Mesenteric fat pad (tissue), 1 donor: ENCODE results near the gene FGF5. TPM values are rescaled to one million over a fixed set of nuclear protein-coding genes. Genes with fewer than 3 reads are reported as not detected.
"Not testable (repeated sequence)": the region's sequence is repeated elsewhere in the genome, so short reads cannot be mapped to it uniquely, and the experiment has no call there.

Experiments used
- DNase-seq: peaks from one replicate; pipeline ENCODE4 v3.0.0-alpha.2; 2020; ENCODE audit warnings: low spot score
- total RNA-seq: library from RNA; stranded (reverse); fragmentation: NEBNext Ultra II Directional; extraction: Animal tissue kit (Norgen Biotek cat#: 25700); gene quantifications from one replicate; pipeline ENCODE4 v1.2.1, GENCODE V29; 2021
- donor health status: DM: yes; HTN: yes; CAD: no.

Gene FGF5
- total RNA-seq, 1 donor from 2014 or later = not detected

- no peak for DNase-seq
Measured at GRCh38 chr4:80294206-80294605, 27.7 kb downstream of the FGF5 start.

- DNase-seq = no peak
Measured at GRCh38 chr4:80295336-80295735, 28.9 kb downstream of the FGF5 start.

- DNase-seq = no peak
Measured at GRCh38 chr4:80295826-80296225, 29.4 kb downstream of the FGF5 start.

- no peak for DNase-seq
Measured at GRCh38 chr4:80301884-80302283, 35.4 kb downstream of the FGF5 start.

- DNase-seq = no peak
Measured at GRCh38 chr4:80302616-80303223, 36.3 kb downstream of the FGF5 start.

GRCh38 chr4:80305466-80305865, 39.0 kb downstream of the FGF5 start:
- no peak for DNase-seq

GRCh38 chr4:80306260-80306659, 39.8 kb downstream of the FGF5 start:
- DNase-seq = no peak

GRCh38 chr4:80307183-80307735, 40.8 kb downstream of the FGF5 start:
- DNase-seq = no peak

GRCh38 chr4:80307774-80308465, 41.5 kb downstream of the FGF5 start:
- no peak for DNase-seq

GRCh38 chr4:80308466-80308822, 42.0 kb downstream of the FGF5 start:
- no peak for DNase-seq

- no peak for DNase-seq
Measured at GRCh38 chr4:80309294-80310004, 43.0 kb downstream of the FGF5 start.

- no peak for DNase-seq
Measured at GRCh38 chr4:80311130-80311529, 44.7 kb downstream of the FGF5 start.

GRCh38 chr4:80312124-80312523, 45.7 kb downstream of the FGF5 start:
- no peak for DNase-seq

GRCh38 chr4:80313627-80314026, 47.2 kb downstream of the FGF5 start:
- no peak for DNase-seq

GRCh38 chr4:80315848-80316247, 49.4 kb downstream of the FGF5 start:
- DNase-seq = not testable (repeated sequence)

- DNase-seq = no peak
Measured at GRCh38 chr4:80321341-80321740, 54.9 kb downstream of the FGF5 start.

GRCh38 chr4:80321776-80322175, 55.3 kb downstream of the FGF5 start:
- DNase-seq = no peak

GRCh38 chr4:80322716-80323115, 56.3 kb downstream of the FGF5 start:
- no peak for DNase-seq

- no peak for DNase-seq
Measured at GRCh38 chr4:80324171-80324570, 57.7 kb downstream of the FGF5 start.

GRCh38 chr4:80331693-80332092, 65.2 kb downstream of the FGF5 start:
- DNase-seq = no peak

GRCh38 chr4:80333121-80333520, 66.7 kb downstream of the FGF5 start:
- DNase-seq = no peak

- no peak for DNase-seq
Measured at GRCh38 chr4:80334568-80334967, 68.1 kb downstream of the FGF5 start.
